Stimulated activated CD8-positive, alpha-beta memory T cell treated with anti-CD3 and anti-CD28 coated beads, Interleukin-15, amount 100 ng/mL, for 24 hours (primary cell): ENCODE measurements around the gene BIRC5.
"Not testable (repeated sequence)": the region's sequence is repeated elsewhere in the genome, so short reads cannot be mapped to it uniquely, and the experiment has no call there.

Source experiments
- DNase-seq: peaks from one replicate; pipeline ENCODE4 v3.0.0-alpha.2; 2020; ENCODE audit warnings: low read depth

BIRC5 gene

DNA sequence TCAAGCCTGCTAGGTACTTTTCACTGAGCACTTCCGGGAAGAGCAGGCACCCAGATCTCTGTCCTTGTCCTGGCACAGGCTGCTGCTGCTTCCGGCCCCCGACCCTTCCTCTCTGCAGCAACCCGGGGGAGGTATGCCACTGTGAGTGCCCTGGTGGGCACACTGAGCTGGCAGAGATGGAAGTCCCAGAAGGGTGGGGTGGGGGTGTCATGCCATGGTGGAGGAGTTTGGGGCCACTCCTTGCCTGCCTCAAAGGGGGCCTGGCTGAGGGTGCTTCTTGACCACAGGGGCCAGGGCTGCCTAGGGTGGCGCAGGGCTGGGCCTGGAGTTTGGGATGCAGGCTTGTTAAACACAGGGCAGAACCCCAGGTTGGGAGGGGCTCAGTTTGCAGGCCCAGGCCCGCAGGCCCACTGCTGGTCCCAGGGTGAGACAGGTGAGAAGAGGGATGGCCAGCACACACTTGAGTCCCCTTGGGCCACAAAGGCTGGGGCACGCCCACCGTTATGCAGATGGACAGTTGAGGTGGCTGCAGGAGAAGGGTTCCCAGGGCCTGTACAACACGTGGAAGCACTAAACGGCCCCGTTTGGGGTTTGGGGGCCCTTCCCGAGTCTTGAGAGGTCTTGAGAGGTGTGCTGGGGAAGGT is 26.1 kb downstream of the BIRC5 start:
- DNase-seq = no peak

DNA sequence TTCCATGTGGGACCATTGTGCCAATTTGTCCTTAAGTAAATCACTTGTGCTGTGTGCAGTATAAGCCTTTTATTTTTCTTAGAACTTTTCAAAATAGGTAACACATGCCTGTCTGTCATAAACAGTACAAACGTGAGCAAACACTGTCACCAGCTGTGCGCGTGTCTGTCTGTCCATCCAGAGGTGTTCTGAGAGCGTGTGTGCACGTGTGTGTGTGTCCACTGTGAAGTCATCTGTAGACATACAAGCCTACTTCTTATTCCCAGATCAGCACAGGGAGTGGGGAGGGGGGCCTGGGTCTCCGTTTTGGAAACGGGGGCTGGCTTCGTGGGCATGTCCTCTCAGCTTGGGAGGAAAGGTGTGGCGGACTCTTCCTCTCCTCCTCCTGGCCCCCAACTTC is 26.8 kb downstream of the BIRC5 start:
- DNase-seq = no peak

DNA sequence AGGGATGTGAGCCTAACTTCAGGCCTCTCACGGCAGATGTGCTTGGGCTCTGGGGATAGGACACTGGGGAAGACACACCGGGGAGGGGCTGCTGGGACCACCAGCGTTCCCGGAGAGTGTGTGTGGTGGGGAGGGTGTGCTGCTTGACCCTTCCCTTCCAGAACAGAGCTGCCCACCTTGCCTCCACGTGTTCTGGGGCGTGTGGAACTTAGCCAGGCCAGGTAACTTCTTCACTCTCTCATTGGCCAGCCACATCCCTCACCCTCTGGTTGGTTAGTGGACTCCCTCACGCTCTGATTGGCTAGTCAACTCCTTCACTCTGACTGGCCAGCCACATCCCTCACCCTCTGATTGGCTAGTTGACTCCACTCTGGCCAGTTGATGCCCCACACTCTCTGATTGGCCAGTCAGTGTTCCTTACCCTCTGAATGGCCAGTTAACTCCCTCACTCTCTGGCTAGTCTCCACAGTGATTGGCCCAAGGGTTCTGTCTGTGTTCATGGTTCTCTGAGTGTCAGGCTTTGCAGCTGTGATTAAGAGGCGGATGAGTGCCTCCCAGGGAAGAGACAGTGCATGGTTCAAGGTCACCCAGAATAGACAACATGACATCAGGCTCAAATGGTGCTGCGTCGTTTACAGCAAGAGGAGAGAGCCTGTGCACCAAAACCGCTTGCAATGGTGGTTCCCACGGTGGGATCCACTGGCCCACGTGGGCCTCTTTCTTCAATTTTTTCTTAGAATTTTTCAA is 27.4 kb downstream of the BIRC5 start:
- DNase-seq = no peak

GRCh38 chr17:78242024-78242742 is 28.1 kb downstream of the BIRC5 start:
- no peak for DNase-seq

DNA sequence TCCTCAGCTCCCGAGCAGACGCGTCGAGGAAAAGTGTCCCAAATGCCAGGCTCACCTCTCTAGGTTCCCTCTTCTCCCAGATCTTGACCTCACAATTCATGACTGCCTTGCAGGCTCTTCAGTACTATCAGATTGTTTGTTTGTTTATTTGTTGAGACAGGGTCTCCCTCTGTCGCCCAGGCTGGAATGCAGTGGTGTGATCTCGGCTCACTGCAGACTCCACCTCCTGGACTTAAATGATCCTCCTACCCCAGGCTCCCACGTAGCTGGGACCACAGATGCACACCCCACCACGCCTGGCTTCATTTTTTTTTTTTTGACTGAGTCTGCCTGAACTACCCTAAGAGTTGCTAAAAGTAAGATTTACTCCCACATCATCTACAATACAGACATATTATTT is 33.3 kb downstream of the BIRC5 start:
- no peak for DNase-seq

DNA sequence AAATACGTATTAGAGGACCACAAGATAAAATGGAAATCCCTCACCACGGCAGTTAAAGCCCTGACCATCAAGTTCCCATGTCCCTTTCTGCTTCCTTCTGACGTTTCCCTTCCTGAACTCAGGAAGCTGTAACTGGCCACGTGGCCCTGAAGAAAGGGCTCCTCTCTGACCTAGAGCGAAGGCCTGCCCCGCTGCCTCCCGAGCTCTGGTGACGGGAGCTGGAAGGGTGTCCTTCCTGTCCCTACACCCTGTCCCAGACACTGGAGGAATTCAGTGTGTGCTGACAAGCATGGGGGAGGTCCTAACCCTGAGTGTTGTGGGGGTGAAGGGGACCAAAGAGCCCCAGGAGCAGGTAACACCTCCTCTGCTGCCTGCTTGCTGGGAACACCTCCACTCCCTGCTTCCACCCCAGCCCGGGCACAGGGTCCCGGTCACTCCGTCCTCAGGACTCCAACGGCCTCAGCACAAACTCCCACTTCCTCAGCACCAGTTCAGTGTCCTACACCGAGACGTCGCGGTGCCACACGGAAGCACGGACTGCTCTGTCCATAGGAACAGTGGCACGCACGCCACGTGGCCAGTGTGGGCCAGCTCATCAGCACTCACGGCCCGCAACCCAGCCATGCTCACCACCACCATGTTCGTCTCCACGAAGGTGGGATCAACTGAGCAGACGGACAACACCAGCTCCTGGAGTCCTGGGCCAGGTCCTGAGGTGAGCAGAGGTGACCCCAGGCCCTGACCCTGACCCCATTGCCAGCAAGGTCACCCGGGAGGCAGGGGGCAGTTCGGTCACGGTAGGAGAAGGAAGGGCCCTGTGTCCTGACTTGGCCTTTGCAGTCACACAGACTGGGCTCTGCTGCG is 34.2 kb downstream of the BIRC5 start:
- no peak for DNase-seq

DNA sequence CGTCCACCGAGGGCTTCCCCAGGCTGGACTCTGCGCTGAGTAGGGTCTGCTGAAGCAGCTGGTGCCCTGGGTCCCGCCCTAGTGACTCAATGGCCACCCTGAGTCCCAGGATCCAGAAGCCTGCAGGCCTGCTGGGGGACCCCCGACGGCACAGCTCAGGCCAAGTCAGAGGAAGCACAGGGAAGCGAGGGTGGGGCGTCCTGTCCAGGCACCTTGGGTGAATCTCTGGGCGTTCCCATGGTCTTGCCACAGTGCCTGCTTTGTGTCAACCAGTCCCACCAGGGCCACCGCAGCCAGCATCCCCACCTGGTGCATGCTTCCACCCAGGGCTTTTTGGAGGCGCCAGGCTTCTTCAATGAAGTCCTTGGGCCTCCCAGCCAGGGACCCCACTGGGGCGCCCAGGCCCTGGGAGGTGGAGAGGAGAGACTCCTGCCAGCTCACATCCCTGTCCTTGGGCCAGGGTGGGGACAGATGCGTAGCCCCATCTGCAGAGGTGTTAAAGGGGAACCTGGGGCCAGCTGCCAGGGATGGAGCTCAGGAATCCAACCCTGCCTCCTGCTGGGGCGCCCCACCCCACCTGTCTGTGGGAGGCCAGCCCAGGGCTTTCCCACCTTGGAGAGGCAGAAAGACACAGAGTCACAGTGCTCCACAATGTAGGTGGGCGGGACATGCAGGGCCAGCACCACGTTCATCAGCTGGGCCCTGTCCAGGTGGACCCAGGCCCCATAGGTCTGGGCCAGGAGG is 35.2 kb downstream of the BIRC5 start:
- DNase-seq = no peak

DNA sequence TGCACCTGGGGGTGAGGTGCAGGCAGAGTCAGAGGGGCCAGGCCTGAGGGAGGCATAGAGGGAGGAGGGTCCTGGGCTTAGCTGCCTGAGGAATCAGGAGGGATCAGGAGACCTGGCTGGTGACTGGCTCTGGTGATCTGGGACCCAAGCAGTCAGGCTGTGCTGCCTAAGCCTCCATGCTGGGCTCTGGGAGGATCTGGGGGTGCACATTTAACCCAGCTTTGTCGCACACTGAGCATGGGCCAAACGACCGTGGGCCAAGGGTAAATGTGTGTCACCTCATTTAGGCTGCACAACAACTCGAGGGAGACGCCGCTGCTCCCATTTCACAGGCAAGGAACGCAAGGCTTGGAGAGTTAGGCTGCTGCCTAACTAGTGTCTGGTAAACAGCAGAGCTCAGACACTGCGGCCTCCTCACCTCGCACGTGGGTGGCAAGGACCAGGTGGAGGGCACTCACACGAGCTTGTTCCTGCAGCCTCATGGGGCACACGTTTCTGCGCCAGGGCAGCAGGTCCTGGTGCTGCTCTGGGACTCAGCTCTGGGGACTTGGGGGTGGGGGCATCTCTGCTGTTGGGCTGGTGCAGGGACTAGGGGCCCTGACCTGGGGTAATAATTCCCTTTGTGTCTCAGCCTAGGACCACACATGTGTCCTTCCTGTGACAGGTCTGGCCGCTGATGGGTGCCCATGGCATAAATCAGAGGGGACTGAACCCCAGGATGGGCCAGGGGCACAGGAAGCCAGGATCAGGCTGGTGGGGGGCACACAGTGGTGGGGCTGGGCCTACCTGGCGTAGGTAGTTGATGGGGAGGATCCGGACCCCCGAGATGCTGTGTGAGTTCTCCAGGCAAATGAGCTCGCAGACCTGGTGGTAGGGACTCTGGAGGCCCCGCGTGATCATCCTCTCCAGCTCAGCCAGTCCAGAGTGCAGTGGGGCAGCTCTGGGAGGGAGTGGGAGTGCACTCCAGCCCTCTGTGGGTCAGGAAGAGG is 36.1 kb downstream of the BIRC5 start:
- no peak for DNase-seq

- peak; percentile 62 for DNase-seq
Measured at GRCh38 chr17:78250891-78251772, 37.1 kb downstream of the BIRC5 start.

- DNase-seq = no peak
Measured at GRCh38 chr17:78251773-78252103, 37.7 kb downstream of the BIRC5 start.

DNA sequence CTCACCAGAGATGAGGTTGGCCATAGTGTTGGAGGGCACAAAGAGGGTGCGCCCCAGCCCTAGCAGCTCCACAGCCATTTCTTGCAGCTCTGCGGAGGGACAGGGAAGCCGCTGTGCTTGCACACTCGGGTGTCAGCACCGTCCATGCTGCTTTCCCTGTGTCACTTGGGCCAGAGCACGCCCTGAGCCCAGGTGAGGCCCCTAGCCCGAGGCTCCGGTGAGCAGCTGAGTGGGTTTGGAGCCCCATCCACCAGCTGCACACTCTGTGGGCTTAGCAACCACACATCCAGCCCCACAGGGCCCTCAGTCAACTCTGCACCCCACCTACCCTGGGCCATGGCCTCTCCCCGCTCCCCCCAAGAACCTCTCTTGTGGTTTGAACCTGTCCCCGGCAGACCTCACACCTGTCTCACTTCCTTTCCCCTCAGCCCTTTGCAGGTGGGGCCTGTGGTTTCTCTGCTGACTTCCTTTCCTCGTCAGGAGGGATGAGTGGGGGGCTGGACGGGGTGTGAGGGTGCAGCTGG is 38.1 kb downstream of the BIRC5 start:
- no peak for DNase-seq

DNA sequence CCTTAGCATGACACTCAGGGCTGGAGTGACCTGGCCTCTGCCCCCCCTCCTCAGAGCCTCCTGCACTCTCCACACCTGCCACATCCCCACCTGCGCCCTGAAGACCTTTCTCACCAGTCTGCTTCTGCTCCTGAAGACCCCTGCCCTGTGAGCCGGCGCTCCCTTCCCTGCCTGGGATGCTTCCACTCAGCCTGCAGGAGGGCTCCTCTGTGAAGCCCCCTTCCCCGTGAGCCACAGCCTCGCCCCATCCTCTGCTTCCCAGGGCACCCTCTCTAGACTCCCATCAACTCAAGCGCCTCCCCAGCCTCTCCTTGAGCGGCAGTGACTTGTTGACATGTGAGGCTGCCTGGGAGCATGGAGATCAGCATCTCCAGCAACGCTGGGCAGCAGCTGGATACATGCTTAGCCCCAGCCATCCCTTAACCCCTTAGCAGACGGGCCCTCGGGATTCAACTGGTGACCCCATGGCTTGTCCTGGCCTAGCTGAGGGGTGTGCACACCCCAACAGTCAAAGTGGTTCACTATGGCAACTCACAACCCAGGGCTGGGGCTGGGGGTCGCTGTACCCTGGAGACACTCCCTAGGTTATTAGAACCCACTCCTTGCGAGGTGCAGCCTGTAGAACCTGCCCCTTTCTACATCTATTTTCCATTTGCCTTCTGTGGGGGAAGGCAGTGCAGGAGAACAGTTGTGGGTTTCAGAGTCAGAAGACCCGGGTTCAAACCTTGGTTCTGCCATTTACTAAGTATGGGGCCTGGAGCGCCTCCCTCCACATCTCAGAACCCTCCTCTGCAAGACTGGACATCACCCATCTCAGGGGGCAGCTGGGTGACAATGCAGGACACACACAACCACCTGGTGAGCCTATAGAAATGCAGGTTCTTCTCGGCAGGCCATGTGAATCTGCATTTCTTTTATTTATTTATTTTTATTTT is 38.9 kb downstream of the BIRC5 start:
- no peak for DNase-seq

DNA sequence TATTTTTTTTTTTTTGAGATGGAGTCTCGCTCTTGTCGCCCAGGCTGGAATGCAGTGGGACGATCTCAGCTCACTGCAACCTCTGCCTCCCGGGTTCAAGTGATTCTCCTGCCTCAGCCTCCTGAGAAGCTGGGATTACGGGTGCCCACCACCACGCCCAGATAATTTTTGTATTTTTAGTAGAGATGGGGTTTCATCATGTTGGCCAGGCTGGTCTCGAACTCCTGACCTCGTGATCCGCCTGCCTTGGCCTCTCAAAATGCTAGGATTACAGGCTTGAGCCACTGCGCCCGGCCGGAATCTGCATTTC is 39.5 kb downstream of the BIRC5 start:
- DNase-seq = not testable (repeated sequence)

DNA sequence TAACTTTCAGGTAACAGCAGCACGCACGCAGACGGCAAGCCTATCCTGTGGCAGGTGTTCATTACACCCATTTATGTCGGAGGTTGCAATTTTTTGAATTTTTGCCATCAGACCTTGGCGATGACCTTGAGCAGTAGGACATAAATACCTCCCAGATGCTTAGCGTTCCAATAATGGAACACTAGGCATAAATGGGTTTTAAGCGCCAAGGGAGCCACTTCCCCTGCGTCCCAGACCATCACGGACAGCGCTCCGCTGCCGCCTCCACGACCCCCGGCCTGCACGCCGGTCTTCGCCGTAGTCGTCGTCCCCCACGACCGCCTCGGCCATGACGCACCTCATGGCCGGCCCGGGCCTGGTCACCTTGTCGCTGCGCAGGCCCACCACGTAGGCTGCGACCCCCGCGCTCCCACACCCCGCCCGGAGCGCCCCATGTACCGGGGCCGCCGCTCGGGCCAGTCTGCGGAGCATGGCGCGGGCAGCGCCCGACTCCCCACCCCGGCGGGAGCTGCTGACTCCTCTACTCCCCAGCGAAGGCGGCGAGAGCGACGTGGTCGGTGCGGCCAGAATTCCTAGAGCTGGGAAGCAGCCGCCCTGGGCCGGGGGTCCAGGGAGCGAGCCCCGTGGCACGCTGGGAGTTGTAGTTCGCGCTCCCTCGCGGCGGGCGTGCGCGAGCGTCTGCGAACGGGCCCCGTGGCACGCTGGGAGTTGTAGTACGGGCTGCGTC is 40.1 kb downstream of the BIRC5 start:
- peak; percentile 66 for DNase-seq

DNA sequence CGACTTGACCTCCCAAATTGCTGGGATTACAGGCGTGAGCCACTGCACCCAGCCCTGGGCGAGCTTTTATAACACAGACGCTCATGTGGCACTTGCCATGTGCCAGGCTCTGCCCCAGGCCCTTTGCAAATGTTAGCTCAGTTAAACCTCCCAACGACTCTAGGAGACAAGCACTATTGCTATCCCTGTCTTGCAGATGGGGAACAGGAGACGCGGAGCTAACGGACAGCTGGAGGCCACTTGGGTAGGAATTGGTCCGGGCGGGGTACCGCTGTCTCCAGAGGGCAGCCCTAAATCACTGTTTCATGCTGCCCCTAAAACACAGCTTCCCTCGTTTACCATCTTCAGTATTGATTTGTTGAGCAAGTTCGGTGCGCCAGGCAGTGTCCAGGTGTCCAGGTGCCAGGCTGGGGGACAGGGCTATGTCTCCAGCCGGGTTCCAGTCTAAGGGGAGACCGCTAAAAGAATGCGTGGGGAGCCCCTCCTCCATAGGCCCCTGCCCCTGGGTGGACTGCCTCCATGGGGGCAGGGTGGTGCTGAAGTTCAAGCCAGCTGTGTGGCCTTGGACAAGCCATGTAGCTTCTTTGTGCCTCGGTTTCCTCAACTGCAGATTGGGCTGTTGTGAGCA is 41.1 kb downstream of the BIRC5 start:
- no peak for DNase-seq

DNA sequence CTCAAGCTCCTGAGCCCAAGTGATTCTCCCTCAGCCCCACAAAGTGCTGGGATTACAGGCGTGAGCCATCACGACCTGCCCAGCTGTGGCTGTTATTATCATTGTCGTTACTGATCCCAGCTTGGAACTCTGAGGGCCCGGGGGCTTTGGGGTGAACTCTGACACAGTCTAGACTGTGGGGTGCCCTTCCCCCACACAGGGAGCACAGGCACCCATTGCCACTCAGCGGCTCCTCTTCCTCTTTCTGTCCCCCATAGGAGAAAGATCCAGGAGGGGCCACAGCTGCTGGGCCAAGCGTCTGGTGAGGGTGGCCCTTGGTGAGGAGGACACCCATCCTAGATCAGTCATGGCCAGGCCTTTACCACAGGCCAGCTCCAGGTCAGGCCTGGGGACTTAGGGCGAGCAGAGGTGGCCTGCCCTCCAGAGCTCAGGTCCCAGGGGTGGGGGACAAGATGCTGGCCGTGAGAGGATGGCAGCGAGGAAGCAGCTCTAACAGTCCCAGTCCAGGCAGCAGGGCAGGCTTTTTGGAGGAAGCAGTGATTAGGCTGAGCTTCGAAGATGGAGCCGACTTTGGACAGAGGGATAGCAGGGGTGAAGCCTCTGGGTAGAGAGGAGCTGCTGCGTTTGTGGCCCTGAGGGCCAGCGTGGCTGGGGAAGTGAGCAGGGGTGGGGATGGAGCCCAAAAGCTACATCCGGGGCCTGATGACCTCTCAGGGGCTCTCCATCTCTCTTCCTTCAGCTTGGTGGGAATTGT is 42.1 kb downstream of the BIRC5 start:
- DNase-seq = no peak
